HG02623 (cell line): Measurements from ENCODE around the gene ANKRD13C.
"Not testable (repeated sequence)": the region's sequence is repeated elsewhere in the genome, so short reads cannot be mapped to it uniquely, and the experiment has no call there.

Source experiments
- ATAC-seq: cut with Tn5 transposase; IDR thresholded peaks from one replicate; pipeline ENCODE4 v1.9.1; 2021; ENCODE audit warnings: moderate library complexity; ENCODE audit not compliant: unreplicated experiment

ANKRD13C gene

GRCh38 chr1:70360321-70360720, 5.8 kb upstream of the ANKRD13C start:
- no peak for ATAC-seq

GRCh38 chr1:70358921-70359564, 4.5 kb upstream of the ANKRD13C start:
- peak; percentile 35 for ATAC-seq

GRCh38 chr1:70355920-70356319, 1.4 kb upstream of the ANKRD13C start:
- ATAC-seq, result no peak

- ATAC-seq, result no peak
These were observed 537 bp upstream of the ANKRD13C start for GRCh38 chr1:70355111-70355407.

GRCh38 chr1:70353601-70354331, 756 bp downstream of the ANKRD13C start:
- peak; percentile 15 for ATAC-seq

GRCh38 chr1:70353044-70353443, 1.5 kb downstream of the ANKRD13C start:
- no peak for ATAC-seq

- ATAC-seq, result not testable (repeated sequence)
These were observed 4.7 kb downstream of the ANKRD13C start for GRCh38 chr1:70349799-70350198.

GRCh38 chr1:70348399-70349165, 5.9 kb downstream of the ANKRD13C start:
- no peak for ATAC-seq

GRCh38 chr1:70339644-70340043, 14.9 kb downstream of the ANKRD13C start:
- ATAC-seq, result not testable (repeated sequence)

GRCh38 chr1:70336050-70336449, 18.5 kb downstream of the ANKRD13C start:
- ATAC-seq, result no peak

- no peak for ATAC-seq
These were observed 20.1 kb downstream of the ANKRD13C start for GRCh38 chr1:70334436-70334835.

- ATAC-seq, result no peak
These were observed 21.3 kb downstream of the ANKRD13C start for GRCh38 chr1:70333245-70333644.

GRCh38 chr1:70331962-70332361, 22.6 kb downstream of the ANKRD13C start:
- no peak for ATAC-seq

GRCh38 chr1:70327306-70328076, 27.0 kb downstream of the ANKRD13C start:
- ATAC-seq, result no peak

- ATAC-seq, result no peak
These were observed 29.8 kb downstream of the ANKRD13C start for GRCh38 chr1:70324683-70325082.

- ATAC-seq, result no peak
These were observed 34.8 kb downstream of the ANKRD13C start for GRCh38 chr1:70319750-70320149.

GRCh38 chr1:70318191-70318590, 36.3 kb downstream of the ANKRD13C start:
- ATAC-seq, result no peak

- no peak for ATAC-seq
These were observed 37.4 kb downstream of the ANKRD13C start for GRCh38 chr1:70317087-70317486.

- no peak for ATAC-seq
These were observed 38.7 kb downstream of the ANKRD13C start for GRCh38 chr1:70315782-70316181.

- no peak for ATAC-seq
These were observed 39.7 kb downstream of the ANKRD13C start for GRCh38 chr1:70314706-70315304.

- no peak for ATAC-seq
These were observed 43.2 kb downstream of the ANKRD13C start for GRCh38 chr1:70311369-70311768.
